H1 (cell line): ENCODE results near the gene NR1I3. TPM values are rescaled to one million over a fixed set of nuclear protein-coding genes. Genes with fewer than 3 reads are reported as not detected.

Source experiments
- CHD7 ChIP-seq: fragments of 300-600 bp; sonication (generic); IDR thresholded peaks from 2 replicates; pipeline ENCODE4 v1.7.1; 2012; ENCODE audit warnings: low read length, moderate library complexity, mild to moderate bottlenecking, inconsistent platforms; ENCODE audit not compliant: insufficient replicate concordance
- FOSL1 ChIP-seq: IDR thresholded peaks from 2 replicates; pipeline ENCODE4 v1.6.1; 2011; ENCODE audit warnings: mild to moderate bottlenecking, low read depth, low read length, moderate library complexity; ENCODE audit not compliant: insufficient read depth
- MAFK ChIP-seq: IDR thresholded peaks from 2 replicates; pipeline ENCODE4 v1.6.1; 2012; ENCODE audit warnings: low read depth, mild to moderate bottlenecking, improper control_type of control experiment, low read length
- NANOG ChIP-seq: IDR thresholded peaks from 2 replicates; pipeline ENCODE4 v1.6.1; 2011; ENCODE audit warnings: low read length, low read depth, mild to moderate bottlenecking, inconsistent platforms; ENCODE audit not compliant: insufficient read depth, poor library complexity, severe bottlenecking
- TAF1 ChIP-seq: IDR thresholded peaks from 2 replicates; pipeline ENCODE4 v1.6.1; 2011; ENCODE audit warnings: mild to moderate bottlenecking, low read depth, low read length
- polyA plus RNA-seq, 7 experiments: library from polyadenylated mRNA; depleted of rRNA in 3 of 7; stranded (reverse) in 5 of 7; unstranded in 2 of 7; fragments of >200 nt in 5 of 7; fragments of 200-250 nt in 2 of 7; gene quantifications; 1 replicate in 5 of 7; 2 replicates in 1 of 7; 4 replicates in 1 of 7; pipeline versions ENCODE4 v1.2.1 to v1.2.3, GENCODE V29; 2011 to 2013; ENCODE audit warnings: missing spikeins in 2 of 7, mixed read lengths in 2 of 7
- total RNA-seq: library from RNA; stranded (reverse); fragmentation: NEBNext Ultra II Directional; extraction: Animal tissue kit (Norgen Biotek cat#: 25700); gene quantifications from 2 replicates; pipeline ENCODE4 v1.2.1, GENCODE V29; 2021

The NR1I3 gene
- total and polyA plus RNA-seq, 2 of the 8 experiments (the other 6 are each of a cell fraction or from before 2014, with no cell fraction given), result not detected

- TF ChIP-seq CHD7 (no peak), TAF1 (no peak), FOSL1 (no peak), MAFK (no peak), NANOG (no peak)
Measured at GRCh38 chr1:161259345-161259702, 21.3 kb upstream of the NR1I3 start (continued).
